Measurements from ENCODE around the gene CHMP6.

DNA sequence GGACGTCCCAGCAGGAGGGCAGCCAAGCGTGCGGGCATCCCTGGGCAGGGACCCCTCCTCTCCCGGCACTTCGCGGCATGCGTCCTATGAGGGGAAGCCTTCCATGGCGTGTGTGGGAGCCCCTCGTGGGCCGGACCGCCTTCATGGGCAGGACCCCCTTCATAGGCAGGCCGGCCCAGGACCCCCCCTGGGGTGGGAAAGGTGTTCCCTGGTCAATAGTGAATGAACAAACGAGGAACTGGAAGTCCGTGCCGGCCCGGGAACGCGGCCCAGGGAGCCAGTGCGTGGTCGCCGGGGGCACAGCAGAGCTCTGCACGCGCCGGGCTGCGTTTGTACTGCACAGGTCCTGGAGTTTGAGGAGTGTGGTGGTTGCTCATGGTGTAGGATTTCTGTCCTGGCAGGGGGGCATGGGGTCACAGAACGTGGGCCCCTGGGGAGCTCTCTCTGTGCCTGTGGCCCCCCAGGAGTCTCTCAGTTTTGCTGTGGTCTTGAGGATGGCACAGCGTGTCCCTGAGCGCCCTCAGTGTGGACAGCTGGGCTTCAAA is 57.3 kb downstream of the CHMP6 start:
- TF ChIP-seq CTCF (IDR thresholded peaks at IDR 0.05 in 2 of 3, conservative IDR thresholded peaks at IDR 0.05 in 1 of 3; ENCODE audit: borderline replicate concordance in 1 of 3, insufficient read depth in 1 of 3, low read depth in 2 of 3, low read length in 2 of 3): no peak
- TF ChIP-seq POLR2A (IDR thresholded peaks at IDR 0.05; ENCODE audit: borderline replicate concordance, extremely low read depth, insufficient read depth, insufficient read length): no peak
- no peak for TF ChIP-seq JUND (IDR thresholded peaks at IDR 0.05)
- no peak for TF ChIP-seq ZNF274 (IDR thresholded peaks at IDR 0.05; ENCODE audit: low read depth, low read length)
- TF ChIP-seq REST (IDR thresholded peaks at IDR 0.05; ENCODE audit: low read depth): no peak
